Measurements from ENCODE around the gene GRM8.

GRCh38 chr7:127066974-127067373 lies 185.8 kb downstream of the GRM8 start:
- TF ChIP-seq EP300 (IDR thresholded peaks at IDR 0.05) (no peak), CTCF (IDR thresholded peaks at IDR 0.05) (no peak)
